HG03103 (cell line): ENCODE results near the gene WWOX.

ENCODE experiments used
- ATAC-seq: cut with Tn5 transposase; IDR thresholded peaks from one replicate; pipeline ENCODE4 v1.9.1; 2021; ENCODE audit warnings: low read depth; ENCODE audit not compliant: unreplicated experiment

Gene WWOX

GRCh38 chr16:78324649-78325285 is 225.3 kb downstream of the WWOX start:
- no peak for ATAC-seq

GRCh38 chr16:78325468-78326352 is 226.3 kb downstream of the WWOX start:
- ATAC-seq = no peak

DNA sequence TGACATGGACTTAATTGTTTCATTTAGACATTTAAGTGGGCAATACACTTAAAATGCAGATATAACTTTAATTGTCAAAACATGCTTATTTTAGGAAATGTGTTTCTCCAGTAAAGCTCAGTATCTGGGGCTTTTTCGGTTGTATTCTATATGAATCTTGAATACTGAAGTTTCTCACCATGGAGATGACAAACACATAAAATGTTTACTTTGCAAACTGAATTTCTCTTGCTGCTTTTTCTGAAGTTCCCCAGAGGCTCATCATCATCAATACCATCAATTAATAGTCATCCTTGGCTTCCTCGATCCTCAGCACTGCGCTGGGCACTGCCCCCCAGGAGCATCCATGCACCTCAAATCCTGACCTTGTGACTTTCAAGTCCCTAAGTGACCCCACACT is 227.3 kb downstream of the WWOX start:
- ATAC-seq = no peak

DNA sequence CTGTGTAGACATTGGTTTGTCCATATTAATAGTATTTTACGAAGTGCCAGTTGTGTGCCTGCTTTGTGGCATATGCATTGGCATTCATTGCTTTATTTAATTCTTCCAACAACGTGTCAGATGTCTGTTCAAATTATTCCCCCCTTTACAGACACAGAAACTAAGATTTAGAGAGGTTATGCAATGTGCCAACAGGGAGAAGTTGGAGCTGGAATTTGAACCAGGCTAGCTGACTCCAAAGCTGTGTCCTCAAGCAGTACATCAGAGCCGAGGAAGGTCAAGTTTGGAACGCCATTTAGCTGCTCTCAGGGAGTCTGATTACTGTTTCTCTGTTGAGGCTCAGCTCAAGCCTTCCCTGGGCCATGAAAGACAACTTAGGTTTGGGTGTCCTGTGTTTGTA is 232.3 kb downstream of the WWOX start:
- ATAC-seq = no peak

DNA sequence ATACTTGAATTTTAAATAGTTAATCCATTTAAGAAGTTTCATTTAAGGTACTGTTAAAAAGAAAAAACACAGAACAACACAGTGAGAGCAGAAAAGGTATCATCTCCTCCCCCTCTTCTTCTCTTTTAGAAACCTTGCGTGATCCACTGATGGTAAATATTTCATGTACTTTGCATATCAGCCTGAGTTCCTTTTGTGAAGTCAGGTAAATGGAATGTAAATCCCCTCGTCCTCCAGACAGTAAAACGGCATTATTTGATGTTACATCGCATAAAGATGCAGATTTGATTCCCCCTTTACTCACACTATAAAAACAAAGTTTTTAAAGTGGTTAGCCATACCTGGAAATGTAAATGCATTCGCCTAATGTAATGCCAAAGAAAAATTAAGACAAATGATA is 234.4 kb downstream of the WWOX start:
- ATAC-seq = no peak

DNA sequence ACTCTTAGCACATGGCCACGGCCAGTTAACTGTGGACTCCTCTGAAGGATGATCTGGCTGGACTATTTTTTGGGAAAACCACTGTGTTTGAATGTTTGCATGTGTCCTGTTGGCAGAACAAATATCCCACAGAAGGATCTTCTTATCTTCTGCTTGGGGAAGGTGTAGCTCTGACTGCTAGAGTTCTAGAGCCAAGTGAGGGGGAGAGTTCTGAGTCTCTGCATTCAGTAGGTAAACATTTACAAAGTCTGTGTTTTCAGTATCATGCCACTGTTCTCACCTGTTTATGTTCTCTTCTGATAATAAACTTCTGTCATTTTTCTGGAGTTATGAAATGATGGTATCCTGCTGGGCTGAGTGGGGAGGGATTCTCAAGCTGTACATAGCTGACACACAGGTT is 241.1 kb downstream of the WWOX start:
- ATAC-seq = no peak

- ATAC-seq = no peak
Measured at GRCh38 chr16:78348068-78348467, 248.6 kb downstream of the WWOX start.

DNA sequence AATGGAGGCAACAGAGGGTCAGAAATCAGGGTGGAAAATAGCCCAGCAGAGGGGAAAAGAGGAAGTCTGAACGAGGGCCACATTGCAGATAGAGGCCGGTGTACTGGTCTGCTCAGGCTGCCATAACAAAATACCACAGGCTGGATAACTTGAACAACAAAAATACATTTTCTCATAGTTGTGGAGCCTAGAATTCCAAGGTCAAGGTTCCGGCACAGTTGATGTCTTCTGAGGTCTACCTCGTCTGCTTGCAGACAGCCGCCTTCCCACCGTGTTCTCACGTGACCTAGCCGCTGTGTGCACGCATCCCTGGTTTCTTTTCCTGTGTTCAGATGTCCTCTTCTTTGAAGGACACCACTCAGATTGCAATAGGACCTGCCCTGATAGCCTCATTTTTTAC is 249.4 kb downstream of the WWOX start:
- no peak for ATAC-seq

DNA sequence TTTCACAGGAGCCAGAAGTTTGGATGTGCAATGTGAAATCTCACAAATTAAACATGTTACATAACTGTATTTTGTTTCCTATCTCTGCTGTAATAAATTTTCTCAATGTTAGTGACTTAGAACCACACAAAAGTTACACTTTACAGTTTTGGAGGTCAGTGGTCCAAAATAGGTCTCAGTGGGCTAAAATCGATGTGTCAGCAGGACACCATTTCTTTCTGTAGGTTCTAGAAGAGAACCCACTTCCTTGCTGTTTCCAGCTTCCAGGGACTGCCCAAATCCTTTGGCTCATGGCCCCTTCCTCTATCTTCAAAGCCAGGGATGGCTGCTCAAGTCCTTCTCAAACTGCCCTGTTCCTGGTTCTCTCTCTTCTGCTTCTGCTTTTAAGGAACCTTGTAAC is 252.7 kb downstream of the WWOX start:
- ATAC-seq = no peak

DNA sequence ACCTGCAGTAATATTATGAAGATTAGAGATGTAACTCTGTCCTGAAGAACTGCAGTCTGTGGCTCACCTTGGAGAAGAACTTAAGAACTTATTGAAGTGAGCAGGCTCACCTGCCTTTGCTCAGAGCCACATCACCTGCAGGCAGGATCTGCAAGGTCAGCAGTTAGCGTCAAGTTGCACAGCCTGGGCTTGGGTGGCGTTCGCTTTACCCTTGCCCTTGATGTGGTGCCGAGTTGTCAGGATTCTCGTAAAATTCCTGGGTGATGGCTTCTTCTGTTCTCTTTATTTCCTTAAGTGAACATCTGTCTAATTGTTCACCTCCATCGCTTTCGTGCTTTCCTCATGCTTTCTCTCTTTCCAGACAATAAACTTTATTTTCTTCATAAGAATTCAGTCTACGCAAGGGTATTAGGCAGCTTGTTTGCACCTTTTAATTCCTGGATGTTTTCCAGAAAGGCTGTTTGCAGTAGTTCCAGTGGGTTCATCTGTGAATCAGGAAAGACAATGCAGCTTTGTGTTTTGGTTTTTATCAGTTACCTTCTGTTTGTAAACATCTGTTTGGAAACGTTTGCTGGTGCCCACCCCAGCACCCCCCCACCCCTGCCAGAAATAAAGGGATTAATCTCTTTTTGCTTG is 254.3 kb downstream of the WWOX start:
- no peak for ATAC-seq

GRCh38 chr16:78362524-78363135 is 263.2 kb downstream of the WWOX start:
- no peak for ATAC-seq

DNA sequence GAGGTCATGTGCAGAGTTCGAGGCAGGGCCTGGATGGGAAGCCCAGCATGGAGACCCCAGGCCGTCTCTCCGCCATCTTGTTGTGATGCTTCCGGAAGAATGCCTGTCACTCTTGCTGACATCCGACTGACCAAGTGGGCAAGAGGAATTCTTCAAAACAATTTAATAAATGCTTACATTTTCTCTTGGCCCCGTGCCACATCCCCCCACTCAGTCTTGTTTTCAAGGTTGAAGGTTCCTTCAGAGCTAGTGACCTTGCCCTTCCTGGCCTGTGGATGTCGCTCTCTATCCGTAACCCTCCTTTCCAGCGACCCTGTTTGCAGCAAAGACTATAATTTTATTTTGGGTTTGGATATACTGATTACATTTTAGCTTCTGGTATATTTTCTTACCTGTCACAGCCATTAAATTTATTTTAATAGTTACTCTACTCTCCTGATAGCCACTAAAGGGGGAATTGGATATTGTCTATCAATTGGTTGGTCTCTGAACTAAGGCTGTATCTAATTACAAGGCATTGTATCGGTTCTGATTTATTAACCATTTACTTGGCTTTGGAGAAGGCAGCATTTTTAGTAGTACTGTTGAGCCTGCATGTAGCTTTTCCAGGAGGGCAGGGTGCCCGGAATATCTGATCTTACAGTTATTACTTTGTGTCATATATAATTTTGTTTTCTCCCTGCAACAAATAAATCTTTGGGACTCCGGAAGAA is 264.5 kb downstream of the WWOX start:
- ATAC-seq = no peak

GRCh38 chr16:78364556-78364880 is 265.1 kb downstream of the WWOX start:
- no peak for ATAC-seq

DNA sequence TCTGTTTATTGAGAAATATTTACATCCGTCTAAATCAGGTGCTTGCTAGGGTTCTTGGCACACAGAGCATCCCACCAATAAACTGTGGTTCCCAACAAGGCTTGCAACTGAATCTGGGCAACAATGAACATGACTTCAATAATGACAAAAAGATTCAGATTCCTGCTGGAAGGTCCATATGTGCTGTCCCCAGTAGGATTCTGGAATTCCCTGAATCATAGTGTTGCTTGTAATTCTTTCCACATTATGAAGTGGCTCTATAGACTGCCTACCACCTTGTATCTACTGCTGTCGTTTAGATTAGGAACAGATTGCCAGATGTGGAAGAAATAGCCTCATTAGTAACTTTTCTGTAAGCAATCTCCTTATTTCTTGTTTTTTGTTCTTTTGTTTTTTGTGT is 265.9 kb downstream of the WWOX start:
- ATAC-seq = no peak

DNA sequence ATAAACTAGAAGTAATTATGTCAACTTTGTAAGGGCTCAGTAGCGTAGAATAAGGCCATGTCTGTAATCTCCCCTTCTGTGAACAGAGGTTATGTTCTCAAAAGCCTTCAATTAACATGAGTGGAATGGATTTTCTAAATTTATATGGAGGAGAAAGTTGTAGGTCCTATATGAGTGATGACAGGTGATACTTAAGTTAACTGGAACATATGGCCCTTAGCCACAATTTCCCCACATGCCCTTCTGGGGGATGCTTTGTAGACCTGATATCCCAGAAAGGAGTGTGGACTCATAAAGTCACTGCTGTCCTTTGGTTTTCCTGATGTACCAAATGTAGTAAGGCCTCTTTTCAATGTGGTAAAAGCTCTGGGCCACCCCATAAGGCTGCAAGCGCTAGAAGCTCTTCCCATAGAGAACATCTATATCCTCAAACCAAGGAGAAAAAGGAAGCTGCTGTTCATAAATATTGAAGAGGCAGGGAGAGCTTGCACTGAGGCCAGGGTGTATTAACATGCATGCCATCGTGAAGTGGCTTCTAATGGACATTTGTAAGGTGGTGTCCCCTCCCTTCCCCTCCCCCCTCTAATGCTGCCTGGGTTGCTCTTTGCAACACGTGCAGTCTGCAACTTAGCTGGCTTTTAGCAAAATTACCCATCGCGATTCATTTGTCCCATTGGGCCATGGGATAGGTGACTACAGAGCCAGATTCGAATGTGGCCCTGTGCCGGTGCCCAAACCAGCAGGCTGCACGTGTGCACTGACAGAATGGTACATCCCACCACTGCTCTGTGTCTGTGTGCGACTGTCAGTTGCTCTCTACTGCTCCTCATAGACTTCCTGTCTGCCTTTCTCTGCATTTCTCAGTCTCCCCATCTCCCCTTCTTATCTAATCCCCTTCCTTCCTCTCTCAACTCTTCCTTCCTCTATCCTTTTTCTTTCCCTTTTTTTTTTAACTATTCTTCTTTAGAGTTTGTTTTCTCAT is 269.0 kb downstream of the WWOX start:
- ATAC-seq = no peak

GRCh38 chr16:78372277-78372676 is 272.8 kb downstream of the WWOX start:
- ATAC-seq = no peak

DNA sequence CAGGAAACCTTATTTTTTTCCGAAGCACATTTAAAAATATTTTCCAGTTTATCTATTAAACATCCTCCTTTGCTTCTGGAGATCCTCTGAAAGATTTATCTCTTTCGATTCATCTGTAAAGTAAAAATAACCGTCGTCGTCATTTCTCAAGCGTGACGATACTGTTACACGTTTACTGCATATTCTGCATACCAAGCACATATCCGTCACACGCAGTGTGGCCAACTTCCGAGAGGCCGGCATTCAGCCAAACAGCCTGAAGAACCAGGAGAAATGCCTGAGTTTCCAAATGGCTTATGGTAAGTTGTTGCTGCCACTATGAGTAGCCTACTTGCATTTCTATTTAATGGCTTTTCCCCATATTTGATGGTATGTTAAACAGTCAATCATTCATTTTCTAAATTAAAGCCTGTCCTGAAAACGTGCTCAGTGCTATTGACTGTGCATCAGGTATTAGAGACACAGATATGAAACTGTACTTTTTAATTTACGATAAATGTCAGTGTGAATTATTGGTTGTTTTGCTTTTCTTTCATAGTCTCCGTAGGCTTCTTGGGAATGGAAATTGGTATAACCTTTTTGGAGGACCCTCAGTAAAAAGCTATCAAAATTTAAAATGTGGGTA is 275.7 kb downstream of the WWOX start:
- ATAC-seq = no peak

- no peak for ATAC-seq
Measured at GRCh38 chr16:78376452-78376851, 277.0 kb downstream of the WWOX start.

DNA sequence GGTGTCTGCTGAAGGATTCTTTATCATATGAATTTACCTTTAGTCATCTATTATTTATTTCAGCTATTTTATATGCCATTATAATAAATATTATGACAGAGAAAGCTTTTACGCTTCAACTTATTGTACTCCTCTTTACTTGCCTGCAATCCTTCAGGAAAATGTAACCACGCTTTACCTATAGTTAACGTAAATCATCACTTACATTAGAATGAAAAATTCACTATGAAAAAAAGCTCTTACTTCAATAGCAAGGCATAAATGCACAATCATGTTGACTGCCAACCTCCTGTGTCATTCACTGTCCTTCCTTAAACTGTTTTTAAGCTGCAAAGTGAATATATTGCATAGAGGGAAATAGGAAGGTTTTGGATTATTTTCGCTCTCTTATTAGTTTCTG is 277.9 kb downstream of the WWOX start:
- ATAC-seq = no peak
